Esophagus muscularis mucosa (tissue), 4 donors: Measurements from ENCODE around the gene EXOC6B.
A peak's percentile ranks its signal among the peaks of the same experiment; 100 is the strongest.

Experiments
- CTCF ChIP-seq, 3 experiments: fragments of 200-600 bp in 2 of 3; fragments of 450-650 bp in 1 of 3; sonication (generic) in 2 of 3; IDR thresholded peaks; one replicate each; pipeline ENCODE4 v1.5.1; 2017 to 2019; ENCODE audit warnings: antibody characterized with exemption in 3 of 3, mild to moderate bottlenecking in 2 of 3, moderate library complexity in 1 of 3
- EP300 ChIP-seq: sonication (generic); formaldehyde crosslinking; IDR thresholded peaks from one replicate; pipeline ENCODE4 v1.6.1; 2017; ENCODE audit warnings: antibody characterized with exemption
- POLR2A ChIP-seq: fragments of 450-650 bp; IDR thresholded peaks from one replicate; pipeline ENCODE4 v1.6.1; 2017; ENCODE audit warnings: antibody characterized with exemption, moderate library complexity, mild to moderate bottlenecking, low read depth

- TF ChIP-seq POLR2A (peak; percentile 16), CTCF (IDR thresholded peaks at IDR 0.05) (peak in 1 of 3 experiments; percentile 12), EP300 (no peak)
Measured at GRCh38 chr2:72825257-72826155, at the start of gene EXOC6B.
